ENCODE measurements around the gene ARL14. TPM values are rescaled to one million over a fixed set of nuclear protein-coding genes. Genes with fewer than 3 reads are reported as not detected.

Gene ARL14
- total RNA-seq, 1 donor from 2014 or later = not detected

- H3K4me3 ChIP-seq = no peak overlapping the region
- intact Hi-C loops (cut with DNase I) = no loop called here
Measured at GRCh38 chr3:160638184-160638583, 38.8 kb upstream of the ARL14 start.

GRCh38 chr3:160641665-160642309, 35.2 kb upstream of the ARL14 start:
- Histone ChIP-seq H3K36me3 (no peaks in the 10 kb centered on the region), H3K4me1 (no peaks in the 10 kb centered on the region), H3K4me3 (no peak overlapping the region), H3K9me3 (no peaks in the 10 kb centered on the region), H3K27me3 (no peaks in the 10 kb centered on the region), H3K27ac (no peak overlapping the region)
- intact Hi-C loops (cut with DNase I) = no loop called here
- TF ChIP-seq CTCF (IDR thresholded peaks at IDR 0.05) = no peak
- DNase-seq (ENCODE audit: low spot score in 2 of 2) = no peak

More at GRCh38 chr3:160638184-160638583, 38.8 kb upstream of the ARL14 start:
- DNase-seq (ENCODE audit: low spot score in 2 of 2) = no peak
- no peak for TF ChIP-seq CTCF (IDR thresholded peaks at IDR 0.05)
- Histone ChIP-seq H3K9me3 (no peaks in the 10 kb centered on the region), H3K4me1 (no peaks in the 10 kb centered on the region), H3K27me3 (no peaks in the 10 kb centered on the region), H3K36me3 (no peaks in the 10 kb centered on the region), H3K27ac (no peak overlapping the region)

- Histone ChIP-seq H3K36me3 (no peaks in the 10 kb centered on the region), H3K4me1 (no peaks in the 10 kb centered on the region), H3K27ac (no peak overlapping the region), H3K4me3 (no peak overlapping the region), H3K9me3 (no peaks in the 10 kb centered on the region), H3K27me3 (no peaks in the 10 kb centered on the region)
- no peak for TF ChIP-seq CTCF (IDR thresholded peaks at IDR 0.05)
- intact Hi-C loops (cut with DNase I) = no loop called here
- DNase-seq (ENCODE audit: low spot score in 2 of 2) = no peak
Measured at GRCh38 chr3:160643994-160644393, 33.0 kb upstream of the ARL14 start.

GRCh38 chr3:160644491-160644890, 32.5 kb upstream of the ARL14 start:
- no peak for DNase-seq (ENCODE audit: low spot score in 2 of 2)
- intact Hi-C loops (cut with DNase I) = no loop called here
- no peaks in the 10 kb centered on the region for H3K36me3 ChIP-seq
- TF ChIP-seq CTCF (IDR thresholded peaks at IDR 0.05) = no peak
- no peaks in the 10 kb centered on the region for H3K27me3 ChIP-seq
- H3K9me3 ChIP-seq = no peaks in the 10 kb centered on the region
- H3K27ac ChIP-seq = no peak overlapping the region
- no peaks in the 10 kb centered on the region for H3K4me1 ChIP-seq
- H3K4me3 ChIP-seq = no peak overlapping the region

- no peak for TF ChIP-seq CTCF (IDR thresholded peaks at IDR 0.05)
- H3K4me1 ChIP-seq = no peaks in the 10 kb centered on the region
- H3K27me3 ChIP-seq = no peaks in the 10 kb centered on the region
- no peak overlapping the region for H3K4me3 ChIP-seq
- DNase-seq (ENCODE audit: low spot score in 2 of 2) = no peak
- no peak overlapping the region for H3K27ac ChIP-seq
- H3K36me3 ChIP-seq = no peaks in the 10 kb centered on the region
- H3K9me3 ChIP-seq = no peaks in the 10 kb centered on the region
- intact Hi-C loops (cut with DNase I) = no loop called here
Measured at GRCh38 chr3:160648701-160649100, 28.3 kb upstream of the ARL14 start.

GRCh38 chr3:160649596-160649995, 27.4 kb upstream of the ARL14 start:
- Histone ChIP-seq H3K27me3 (no peaks in the 10 kb centered on the region), H3K4me3 (no peak overlapping the region), H3K27ac (no peak overlapping the region), H3K9me3 (no peaks in the 10 kb centered on the region), H3K4me1 (no peaks in the 10 kb centered on the region), H3K36me3 (no peaks in the 10 kb centered on the region)
- intact Hi-C loops (cut with DNase I) = no loop called here
- no peak for TF ChIP-seq CTCF (IDR thresholded peaks at IDR 0.05)
- no peak for DNase-seq (ENCODE audit: low spot score in 2 of 2)

Measured in ascending aorta (tissue), 2 donors.